AG04449 (cell line): Measurements from ENCODE around the gene SLC2A5.
"Not testable (repeated sequence)": the region's sequence is repeated elsewhere in the genome, so short reads cannot be mapped to it uniquely, and the experiment has no call there.

Experiments
- CTCF ChIA-PET: fragments of 350-600 bp; formaldehyde crosslinking; extraction: SDS; loops from one replicate; lab custom pipeline; 2021; ENCODE audit warnings: antibody characterized with exemption; lab: Yijun Ruan, JAX
- POLR2A ChIA-PET: fragments of 400-600, 350-600 bp; formaldehyde crosslinking; extraction: SDS; loops from one replicate; lab custom pipeline; 2020; ENCODE audit warnings: antibody characterized with exemption, inconsistent platforms; lab: Yijun Ruan, JAX
- DNase-seq: peaks from one replicate; pipeline ENCODE4 v3.0.0-alpha.2; 2010; ENCODE audit warnings: low read depth, low spot score
- H3K4me3 ChIP-seq: 2 replicates; pipeline ENCODE4 v1.5.1; 2011; ENCODE audit warnings: low read depth, mild to moderate bottlenecking, control low read depth, low read length
- CTCF ChIP-seq: IDR thresholded peaks from one replicate; pipeline ENCODE4 v1.5.1; 2011; ENCODE audit warnings: mild to moderate bottlenecking, moderate library complexity, low read length, control low read depth, inconsistent platforms; ENCODE audit not compliant: insufficient read depth; ENCODE audit errors: missing control alignments

The SLC2A5 gene

GRCh38 chr1:9028921-9029705 is 40.3 kb downstream of the SLC2A5 start:
- TF ChIP-seq CTCF, result no peak
- ChIA-PET POLR2A (no interaction called here), CTCF (interaction anchor here (0.8 to 1.8 kb wide), 2 partner anchors 11 to 24 kb away, joined by 3 to 6 read pairs; no protein-coding TSS in a partner anchor)
- no peak for DNase-seq
- no peak overlapping the region for H3K4me3 ChIP-seq

GRCh38 chr1:9027307-9027706 is 42.1 kb downstream of the SLC2A5 start:
- no peak overlapping the region for H3K4me3 ChIP-seq
- no peak for TF ChIP-seq CTCF
- CTCF ChIA-PET, result no interaction called here
- DNase-seq, result no peak
- POLR2A ChIA-PET, result no interaction called here

GRCh38 chr1:9025449-9025848 is 44.0 kb downstream of the SLC2A5 start:
- ChIA-PET CTCF (interaction anchor here (0.6 to 4.5 kb wide), 3 partner anchors 18 to 76 kb away, joined by 3 to 32 read pairs (median 5); no protein-coding TSS in a partner anchor), POLR2A (no interaction called here)
- DNase-seq, result no peak
- no peak overlapping the region for H3K4me3 ChIP-seq
- no peak for TF ChIP-seq CTCF

- H3K4me3 ChIP-seq, result no peak overlapping the region
- no peak for TF ChIP-seq CTCF
- ChIA-PET POLR2A (no interaction called here), CTCF (interaction anchor here (4.5 kb wide), 1 partner anchor 20 kb away, joined by 32 read pairs; no protein-coding TSS in a partner anchor)
- no peak for DNase-seq
These were observed 44.6 kb downstream of the SLC2A5 start for GRCh38 chr1:9024837-9025236.

GRCh38 chr1:9022773-9023172 is 46.7 kb downstream of the SLC2A5 start:
- no peak overlapping the region for H3K4me3 ChIP-seq
- TF ChIP-seq CTCF, result no peak
- POLR2A ChIA-PET, result interaction anchor here (0.7 kb wide), 1 partner anchor 280 kb away, joined by 3 read pairs; no protein-coding TSS in a partner anchor
- DNase-seq, result no peak
- CTCF ChIA-PET, result interaction anchor here (1.1 to 4.5 kb wide), 2 partner anchors 9 to 18 kb away, joined by 3 to 32 read pairs; no protein-coding TSS in a partner anchor

- CTCF ChIA-PET, result interaction anchor here (1.4 to 4.5 kb wide), 2 partner anchors 10 to 17 kb away, joined by 3 to 32 read pairs; no protein-coding TSS in a partner anchor
- H3K4me3 ChIP-seq, POLR2A ChIA-PET, DNase-seq: not testable (repeated sequence)
These were observed 47.3 kb downstream of the SLC2A5 start for GRCh38 chr1:9022026-9022738.
